K562 (cell line): ENCODE measurements around the gene PCDHGB2. TPM values are rescaled to one million over a fixed set of nuclear protein-coding genes. Genes with fewer than 3 reads are reported as not detected.

ENCODE experiments used
- ATAC-seq: fragments of 200-7000 bp; cut with Tn5 transposase; 3 replicates; pipeline ENCODE4 v1.9.1; 2020; ENCODE audit warnings: moderate library complexity
- BruUV-seq: library from RNA; stranded (reverse); fragments of 400-500 nt; replicated peaks from 2 replicates; lab custom pipeline; 2021; lab: Mats Ljungman, UMichigan
- CTCF ChIA-PET: fragments of 300-600 bp; formaldehyde crosslinking; extraction: SDS; loops from one replicate; lab custom pipeline; 2021; ENCODE audit warnings: low intra/inter-chr PET ratio; lab: Yijun Ruan, JAX
- POLR2A ChIA-PET: fragments of 300-600, 350-650 bp; sonication (Branson Sonifier 250); formaldehyde crosslinking; extraction: SDS; loops from one replicate; lab custom pipeline; 2021; ENCODE audit warnings: antibody characterized with exemption, inconsistent platforms; lab: Yijun Ruan, JAX
- DNase-seq, 4 experiments: peaks; one replicate each; pipeline versions ENCODE4 v3.0.0 to v3.0.0-alpha.2; 2011 to 2018; ENCODE audit warnings: low spot score in 3 of 4, mixed read lengths in 3 of 4; ENCODE audit errors: extremely low read depth in 1 of 4
- FAIRE-seq: peaks from 2 replicates; lab custom pipeline; 2011; peaks lifted over from hg19 to GRCh38; lab: Jason Lieb, UNC
- H2AFZ ChIP-seq: 2 replicates; pipeline ENCODE4 v1.6.0; 2011; ENCODE audit warnings: low read depth, low read length, control low read depth, inconsistent platforms
- H3K27ac ChIP-seq: fragments of 200-600 bp; 3 replicates; pipeline ENCODE4 v1.8.0; 2011; ENCODE audit warnings: low read depth, mild to moderate bottlenecking, control low read depth, inconsistent platforms, low read length, moderate library complexity, mixed read lengths; ENCODE audit errors: extremely low read depth
- H3K27me3 ChIP-seq, 2 experiments: fragments of 300-600 bp in 1 of 2; 2 replicates in 1 of 2; 3 replicates in 1 of 2; pipeline versions ENCODE4 v1.6.0 to v1.8.0; 2011; ENCODE audit warnings: inconsistent platforms in 2 of 2, low read length in 2 of 2, mild to moderate bottlenecking in 1 of 2, mixed read lengths in 1 of 2, moderate library complexity in 1 of 2; ENCODE audit not compliant: control insufficient read depth in 2 of 2, insufficient read depth in 2 of 2
- H3K36me3 ChIP-seq: fragments of 300-600 bp; 3 replicates; pipeline ENCODE4 v1.8.0; 2011; ENCODE audit warnings: mild to moderate bottlenecking, low read length, inconsistent platforms; ENCODE audit not compliant: control insufficient read depth, insufficient read depth
- H3K4me1 ChIP-seq, 2 experiments: fragments of 200-600 bp in 1 of 2; replicated peaks in 1 of 2; 2 replicates in 1 of 2; 3 replicates in 1 of 2; pipeline versions ENCODE4 v1.5.1 to v1.8.0; 2011; ENCODE audit warnings: inconsistent platforms in 2 of 2, low read length in 2 of 2, mild to moderate bottlenecking in 1 of 2, mixed read lengths in 1 of 2, moderate library complexity in 1 of 2; ENCODE audit not compliant: control insufficient read depth in 2 of 2, insufficient read depth in 2 of 2
- H3K4me2 ChIP-seq: 2 replicates; pipeline ENCODE4 v1.6.1; 2011; ENCODE audit warnings: low read length, control low read depth, inconsistent platforms, mixed read lengths; ENCODE audit not compliant: insufficient read depth
- H3K4me3 ChIP-seq: fragments of 200-600 bp; sonication (generic), shearing (Covaris generic); 2 replicates; pipeline ENCODE4 v1.5.1; 2016; ENCODE audit warnings: control low read depth, inconsistent platforms
- H3K79me2 ChIP-seq: fragments of 200-600 bp; 3 replicates; pipeline ENCODE4 v1.8.0; 2011; ENCODE audit warnings: low read length, inconsistent platforms; ENCODE audit not compliant: control insufficient read depth, insufficient read depth
- H3K9ac ChIP-seq, 2 experiments: 2 replicates each; pipeline versions ENCODE4 v1.6.0 to v1.6.1; 2011; ENCODE audit warnings: low read depth in 2 of 2, low read length in 2 of 2, control low read depth in 1 of 2, inconsistent platforms in 1 of 2, mild to moderate bottlenecking in 1 of 2, mixed read lengths in 1 of 2; ENCODE audit not compliant: insufficient read depth in 1 of 2
- H3K9me1 ChIP-seq: one replicate; pipeline ENCODE4 v1.6.0; 2011; ENCODE audit warnings: inconsistent platforms, mild to moderate bottlenecking, low read length, moderate library complexity; ENCODE audit not compliant: control insufficient read depth, insufficient read depth
- H3K9me3 ChIP-seq: replicated peaks from 2 replicates; pipeline ENCODE4 v1.5.1; 2011; ENCODE audit warnings: low read depth, low read length, inconsistent platforms; ENCODE audit not compliant: control insufficient read depth, insufficient read depth
- H4K20me1 ChIP-seq: replicated peaks from 2 replicates; pipeline ENCODE4 v1.6.1; 2011; ENCODE audit warnings: low read length, inconsistent platforms, mixed read lengths; ENCODE audit not compliant: control insufficient read depth, insufficient read depth
- ELF1 ChIP-seq: fragments of 200-800 bp; sonication (Bioruptor generic); IDR thresholded peaks from 2 replicates; pipeline ENCODE4 v1.6.1; 2016; ENCODE audit warnings: missing genetic modification characterization, missing compliant biosample characterization
- ELF4 ChIP-seq: fragments of 450-650 bp; formaldehyde crosslinking; IDR thresholded peaks from 2 replicates; pipeline ENCODE4 v1.4.0; 2022; ENCODE audit warnings: missing genetic modification characterization
- NR1H2 ChIP-seq: sonication (generic); formaldehyde crosslinking; IDR thresholded peaks from 2 replicates; pipeline ENCODE4 v1.4.0; 2020; ENCODE audit warnings: mild to moderate bottlenecking, missing genetic modification reagents
- NR2F6 ChIP-seq: fragments of 450-650 bp; formaldehyde crosslinking; IDR thresholded peaks from 2 replicates; pipeline ENCODE4 v1.4.0; 2020; ENCODE audit warnings: mild to moderate bottlenecking
- SLC30A9 ChIP-seq: fragments of 250-450 bp; sonication (Bioruptor Pico); IDR thresholded peaks from 2 replicates; pipeline ENCODE4 v1.8.0; 2022; ENCODE audit warnings: mild to moderate bottlenecking, moderate library complexity
- ZKSCAN1 ChIP-seq: fragments of 150-350 bp; IDR thresholded peaks from 2 replicates; pipeline ENCODE4 v1.6.1; 2016; ENCODE audit warnings: low read depth, low read length
- ZNF253 ChIP-seq: fragments of 250-450 bp; sonication (Bioruptor Pico); conservative IDR thresholded peaks from 2 replicates; pipeline ENCODE4 v1.6.1; 2021; ENCODE audit warnings: mild to moderate bottlenecking
- ZNF274 ChIP-seq: IDR thresholded peaks from 2 replicates; pipeline ENCODE4 v1.6.1; 2011; ENCODE audit warnings: low read depth, mild to moderate bottlenecking, low read length, moderate library complexity, borderline replicate concordance
- ZNF324 ChIP-seq: fragments of 250-450 bp; sonication (Bioruptor Pico); IDR thresholded peaks from 2 replicates; pipeline ENCODE4 v1.4.0; 2020; ENCODE audit warnings: mild to moderate bottlenecking
- ZNF354B ChIP-seq: fragments of 250-450 bp; sonication (Bioruptor Pico); IDR thresholded peaks from 2 replicates; pipeline ENCODE4 v1.4.0; 2020
- ZNF57 ChIP-seq: fragments of 450-650 bp; formaldehyde crosslinking; IDR thresholded peaks from 2 replicates; pipeline ENCODE4 v1.4.0; 2020; ENCODE audit warnings: mild to moderate bottlenecking, moderate library complexity
- ZNF644 ChIP-seq: fragments of 200-800 bp; sonication (Bioruptor generic); IDR thresholded peaks from 2 replicates; pipeline ENCODE4 v1.6.1; 2016; ENCODE audit warnings: low read depth, missing genetic modification characterization, missing compliant biosample characterization
- ZSCAN29 ChIP-seq: fragments of 450-650 bp; IDR thresholded peaks from 2 replicates; pipeline ENCODE4 v1.6.1; 2017
- WGBS: fragments of 100-300 bp; shearing (Covaris generic); methylation state at CpG from one replicate; pipeline ENCODE4 v1.1.6; 2016; ENCODE audit warnings: low coverage, mixed read lengths; ENCODE audit not compliant: insufficient coverage; ENCODE audit errors: missing lambda C conversion rate; 5-methylcytosine and 5-hydroxymethylcytosine counted together
- in situ Hi-C: fragments of 300-500 bp; cut with MboI; formaldehyde crosslinking; loops from 4 replicates; pipeline ENCODE4 v1.15.0; 2018; ENCODE audit warnings: inconsistent platforms, mixed read lengths
- intact Hi-C: fragments of 100-400 bp; cut with micrococcal nuclease; formaldehyde crosslinking; loops from 2 replicates; pipeline ENCODE4 v1.14.2; 2022
- polyA plus RNA-seq, 8 experiments: library from polyadenylated mRNA; depleted of rRNA in 4 of 8; stranded (reverse) in 5 of 8; unstranded in 3 of 8; fragments of >200 nt; fragmentation: Nextera tagmentation in 2 of 8; fragmentation: Illumina TruSeq in 1 of 8; extraction: Ambion mirVana in 2 of 8; extraction: Trizol in 1 of 8; gene quantifications; 2 replicates each; pipeline versions ENCODE4 v1.2.1 to v1.2.3, GENCODE V29; 2011 to 2014; ENCODE audit warnings: inconsistent platforms in 1 of 8, missing spikeins in 1 of 8
- total RNA-seq, 7 experiments: library from RNA; depleted of rRNA in 6 of 7; stranded (reverse); fragments of >200 nt in 6 of 7; fragmentation: Illumina TruSeq in 2 of 7; extraction: Trizol in 2 of 7; gene quantifications; 2 replicates each; pipeline versions ENCODE4 v1.2.1 to v1.2.3, GENCODE V29; 2011 to 2021; ENCODE audit warnings: low replicate concordance in 1 of 7
- TF ChIP-seq, protein P1 (sequence below): fragments of 450-650 bp; IDR thresholded peaks from 2 replicates; pipeline ENCODE4 v1.6.1; 2017; ENCODE audit warnings: antibody characterized with exemption
- TF ChIP-seq, protein P2 (sequence below): fragments of 450-650 bp; IDR thresholded peaks from 2 replicates; pipeline ENCODE4 v1.6.1; 2018; ENCODE audit warnings: mild to moderate bottlenecking, low read depth; ENCODE audit not compliant: partially characterized antibody
- TF ChIP-seq, protein P3 (sequence below), 2 experiments: fragments of 250-450 bp in 1 of 2; fragments of 450-650 bp in 1 of 2; sonication (Bioruptor Pico) in 1 of 2; IDR thresholded peaks; 2 replicates each; pipeline versions ENCODE4 v1.6.1 to v1.8.0; 2016 to 2021; ENCODE audit warnings: mild to moderate bottlenecking in 2 of 2, moderate library complexity in 2 of 2, missing compliant biosample characterization in 1 of 2, missing genetic modification characterization in 1 of 2
- TF ChIP-seq, protein P4 (sequence below): IDR thresholded peaks from 3 replicates; pipeline ENCODE4 v1.6.1; 2011; ENCODE audit warnings: borderline replicate concordance, mild to moderate bottlenecking, moderate library complexity; ENCODE audit not compliant: insufficient read length; ENCODE audit errors: extremely low read depth

The PCDHGB2 gene
- total and polyA plus RNA-seq, 9 of the 15 experiments (the other 6 are each of a cell fraction or from before 2014, with no cell fraction given) = 0.06 to 0.54 (median 0.29) TPM; not detected in 1

DNA sequence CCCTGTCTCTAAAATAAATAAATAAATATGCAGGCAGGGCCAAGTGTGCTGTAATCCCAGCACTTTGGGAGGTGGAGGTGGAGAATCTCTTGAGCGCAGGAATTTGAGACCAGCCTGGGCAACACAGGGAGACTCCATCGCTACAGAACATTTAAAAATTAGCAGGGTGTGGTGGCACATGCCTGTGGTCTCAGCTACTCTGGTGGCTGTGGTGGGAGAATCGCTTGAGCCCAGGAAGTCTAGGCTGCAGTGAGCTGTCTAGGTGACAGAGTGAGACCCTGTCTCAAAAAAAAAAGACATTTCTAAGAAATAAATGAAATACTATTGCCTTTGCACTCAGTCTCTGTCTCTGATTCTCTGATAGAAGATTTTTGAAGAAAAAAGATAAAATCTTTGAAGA is 51.8 kb downstream of the PCDHGB2 start:
- DNase-seq (no peak), FAIRE-seq (no peak), ATAC-seq (no peak)
- ChIA-PET CTCF (interaction anchor here (1.4 kb wide), 1 partner anchor 113 kb away, joined by 3 read pairs; no protein-coding TSS in a partner anchor), POLR2A (no interaction called here)
- no peak overlapping the region for H3K4me3 ChIP-seq
- intact Hi-C loops (loop anchor here (5.0 kb wide), 1 partner anchor 111 kb away; no protein-coding TSS in a partner anchor), in situ Hi-C loops (no loop called here)
- no peaks in the 10 kb centered on the region for H3K36me3 ChIP-seq
- no peak overlapping the region for H3K9ac ChIP-seq
- no peaks in the 10 kb centered on the region for H4K20me1 ChIP-seq
- H3K4me2 ChIP-seq = no peak overlapping the region
- peaks cover 7 to 33% of the 10 kb centered on the region in 2 experiments; a peak in 4 of 5 replicates for H3K27me3 ChIP-seq
- BruUV-seq = no TSS peak
- no peaks in the 10 kb centered on the region for H3K79me2 ChIP-seq
- H3K9me3 ChIP-seq = no peaks in the 10 kb centered on the region; the same call in 1 of the 2 replicates
- H3K27ac ChIP-seq = no peak overlapping the region
- peaks cover 0 to 25% of the 10 kb centered on the region in 2 experiments; a peak in 2 of 5 replicates for H3K4me1 ChIP-seq
- no peak overlapping the region for H2AFZ ChIP-seq
- 0% methylated on average over 3 of the region's 3 CpGs for WGBS
- no peaks in the 10 kb centered on the region for H3K9me1 ChIP-seq
- TF ChIP-seq NR1H2 (CRISPR knock-in tag) (no peak), ZNF324 (CRISPR knock-in tag) (no peak), ZSCAN29 (no peak), NR2F6 (CRISPR knock-in tag) (no peak), ZNF354B (CRISPR knock-in tag) (no peak), ELF4 (CRISPR knock-in tag) (no peak), SLC30A9 (CRISPR knock-in tag) (no peak), ZNF644 (tag) (no peak), ZKSCAN1 (no peak), ZNF274 (no peak), ELF1 (tag) (no peak), ZNF57 (no peak), ZNF253 (no peak)
- TF ChIP-seq, protein P1, sequence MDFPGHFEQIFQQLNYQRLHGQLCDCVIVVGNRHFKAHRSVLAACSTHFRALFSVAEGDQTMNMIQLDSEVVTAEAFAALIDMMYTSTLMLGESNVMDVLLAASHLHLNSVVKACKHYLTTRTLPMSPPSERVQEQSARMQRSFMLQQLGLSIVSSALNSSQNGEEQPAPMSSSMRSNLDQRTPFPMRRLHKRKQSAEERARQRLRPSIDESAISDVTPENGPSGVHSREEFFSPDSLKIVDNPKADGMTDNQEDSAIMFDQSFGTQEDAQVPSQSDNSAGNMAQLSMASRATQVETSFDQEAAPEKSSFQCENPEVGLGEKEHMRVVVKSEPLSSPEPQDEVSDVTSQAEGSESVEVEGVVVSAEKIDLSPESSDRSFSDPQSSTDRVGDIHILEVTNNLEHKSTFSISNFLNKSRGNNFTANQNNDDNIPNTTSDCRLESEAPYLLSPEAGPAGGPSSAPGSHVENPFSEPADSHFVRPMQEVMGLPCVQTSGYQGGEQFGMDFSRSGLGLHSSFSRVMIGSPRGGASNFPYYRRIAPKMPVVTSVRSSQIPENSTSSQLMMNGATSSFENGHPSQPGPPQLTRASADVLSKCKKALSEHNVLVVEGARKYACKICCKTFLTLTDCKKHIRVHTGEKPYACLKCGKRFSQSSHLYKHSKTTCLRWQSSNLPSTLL = no peak
- TF ChIP-seq, protein P2, sequence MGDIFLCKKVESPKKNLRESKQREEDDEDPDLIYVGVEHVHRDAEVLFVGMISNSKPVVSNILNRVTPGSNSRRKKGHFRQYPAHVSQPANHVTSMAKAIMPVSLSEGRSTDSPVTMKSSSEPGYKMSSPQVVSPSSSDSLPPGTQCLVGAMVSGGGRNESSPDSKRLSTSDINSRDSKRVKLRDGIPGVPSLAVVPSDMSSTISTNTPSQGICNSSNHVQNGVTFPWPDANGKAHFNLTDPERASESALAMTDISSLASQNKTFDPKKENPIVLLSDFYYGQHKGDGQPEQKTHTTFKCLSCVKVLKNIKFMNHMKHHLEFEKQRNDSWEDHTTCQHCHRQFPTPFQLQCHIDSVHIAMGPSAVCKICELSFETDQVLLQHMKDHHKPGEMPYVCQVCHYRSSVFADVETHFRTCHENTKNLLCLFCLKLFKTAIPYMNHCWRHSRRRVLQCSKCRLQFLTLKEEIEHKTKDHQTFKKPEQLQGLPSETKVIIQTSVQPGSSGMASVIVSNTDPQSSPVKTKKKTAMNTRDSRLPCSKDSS = no peak
- TF ChIP-seq, protein P3, sequence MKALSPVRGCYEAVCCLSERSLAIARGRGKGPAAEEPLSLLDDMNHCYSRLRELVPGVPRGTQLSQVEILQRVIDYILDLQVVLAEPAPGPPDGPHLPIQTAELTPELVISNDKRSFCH (CRISPR knock-in tag; IDR thresholded peaks at IDR 0.05) = no peak
- TF ChIP-seq, protein P3 (tag; IDR thresholded peaks at IDR 0.05) = no peak
- TF ChIP-seq, protein P4, sequence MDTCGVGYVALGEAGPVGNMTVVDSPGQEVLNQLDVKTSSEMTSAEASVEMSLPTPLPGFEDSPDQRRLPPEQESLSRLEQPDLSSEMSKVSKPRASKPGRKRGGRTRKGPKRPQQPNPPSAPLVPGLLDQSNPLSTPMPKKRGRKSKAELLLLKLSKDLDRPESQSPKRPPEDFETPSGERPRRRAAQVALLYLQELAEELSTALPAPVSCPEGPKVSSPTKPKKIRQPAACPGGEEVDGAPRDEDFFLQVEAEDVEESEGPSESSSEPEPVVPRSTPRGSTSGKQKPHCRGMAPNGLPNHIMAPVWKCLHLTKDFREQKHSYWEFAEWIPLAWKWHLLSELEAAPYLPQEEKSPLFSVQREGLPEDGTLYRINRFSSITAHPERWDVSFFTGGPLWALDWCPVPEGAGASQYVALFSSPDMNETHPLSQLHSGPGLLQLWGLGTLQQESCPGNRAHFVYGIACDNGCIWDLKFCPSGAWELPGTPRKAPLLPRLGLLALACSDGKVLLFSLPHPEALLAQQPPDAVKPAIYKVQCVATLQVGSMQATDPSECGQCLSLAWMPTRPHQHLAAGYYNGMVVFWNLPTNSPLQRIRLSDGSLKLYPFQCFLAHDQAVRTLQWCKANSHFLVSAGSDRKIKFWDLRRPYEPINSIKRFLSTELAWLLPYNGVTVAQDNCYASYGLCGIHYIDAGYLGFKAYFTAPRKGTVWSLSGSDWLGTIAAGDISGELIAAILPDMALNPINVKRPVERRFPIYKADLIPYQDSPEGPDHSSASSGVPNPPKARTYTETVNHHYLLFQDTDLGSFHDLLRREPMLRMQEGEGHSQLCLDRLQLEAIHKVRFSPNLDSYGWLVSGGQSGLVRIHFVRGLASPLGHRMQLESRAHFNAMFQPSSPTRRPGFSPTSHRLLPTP = no peak
